HG02885 (cell line): ENCODE results near the gene DNASE2.
"Not testable (repeated sequence)": the region's sequence is repeated elsewhere in the genome, so short reads cannot be mapped to it uniquely, and the experiment has no call there.

Experiments used
- ATAC-seq: cut with Tn5 transposase; IDR thresholded peaks from one replicate; pipeline ENCODE4 v1.9.1; 2021; ENCODE audit warnings: mild to moderate bottlenecking; ENCODE audit not compliant: unreplicated experiment, poor library complexity

DNASE2 gene

DNA sequence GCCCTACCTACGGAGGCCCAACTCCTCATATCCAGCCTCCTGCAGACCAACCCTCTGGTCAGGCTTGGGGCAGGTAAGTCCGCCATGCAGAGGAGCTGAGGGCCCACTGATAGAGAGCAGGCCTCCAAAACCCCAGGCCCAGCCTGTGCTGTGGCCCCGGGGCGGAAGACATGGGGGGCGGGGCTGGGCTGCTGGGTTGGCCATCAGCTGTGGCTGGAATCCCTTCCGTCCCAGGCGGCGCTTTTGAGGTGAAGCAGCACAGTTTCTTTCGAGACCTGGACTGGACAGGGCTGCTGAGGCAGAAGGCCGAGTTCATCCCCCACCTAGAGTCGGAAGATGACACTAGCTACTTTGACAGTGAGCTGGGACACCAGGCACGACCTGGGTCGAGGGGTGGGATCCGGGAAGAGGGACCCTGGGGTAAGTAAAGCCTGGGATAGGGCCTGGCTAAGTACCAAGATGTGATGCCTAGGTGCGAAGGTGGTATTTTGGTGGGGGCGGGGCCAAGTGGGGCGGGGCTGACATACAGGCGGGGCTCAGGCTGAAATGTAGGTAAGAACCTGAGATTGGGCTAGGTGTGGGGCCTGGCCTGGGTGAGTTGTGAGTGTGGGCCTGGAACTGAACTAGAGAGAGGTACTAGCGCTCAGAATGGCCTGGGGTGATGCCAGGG is 15.4 kb downstream of the DNASE2 start:
- ATAC-seq = no peak

DNA sequence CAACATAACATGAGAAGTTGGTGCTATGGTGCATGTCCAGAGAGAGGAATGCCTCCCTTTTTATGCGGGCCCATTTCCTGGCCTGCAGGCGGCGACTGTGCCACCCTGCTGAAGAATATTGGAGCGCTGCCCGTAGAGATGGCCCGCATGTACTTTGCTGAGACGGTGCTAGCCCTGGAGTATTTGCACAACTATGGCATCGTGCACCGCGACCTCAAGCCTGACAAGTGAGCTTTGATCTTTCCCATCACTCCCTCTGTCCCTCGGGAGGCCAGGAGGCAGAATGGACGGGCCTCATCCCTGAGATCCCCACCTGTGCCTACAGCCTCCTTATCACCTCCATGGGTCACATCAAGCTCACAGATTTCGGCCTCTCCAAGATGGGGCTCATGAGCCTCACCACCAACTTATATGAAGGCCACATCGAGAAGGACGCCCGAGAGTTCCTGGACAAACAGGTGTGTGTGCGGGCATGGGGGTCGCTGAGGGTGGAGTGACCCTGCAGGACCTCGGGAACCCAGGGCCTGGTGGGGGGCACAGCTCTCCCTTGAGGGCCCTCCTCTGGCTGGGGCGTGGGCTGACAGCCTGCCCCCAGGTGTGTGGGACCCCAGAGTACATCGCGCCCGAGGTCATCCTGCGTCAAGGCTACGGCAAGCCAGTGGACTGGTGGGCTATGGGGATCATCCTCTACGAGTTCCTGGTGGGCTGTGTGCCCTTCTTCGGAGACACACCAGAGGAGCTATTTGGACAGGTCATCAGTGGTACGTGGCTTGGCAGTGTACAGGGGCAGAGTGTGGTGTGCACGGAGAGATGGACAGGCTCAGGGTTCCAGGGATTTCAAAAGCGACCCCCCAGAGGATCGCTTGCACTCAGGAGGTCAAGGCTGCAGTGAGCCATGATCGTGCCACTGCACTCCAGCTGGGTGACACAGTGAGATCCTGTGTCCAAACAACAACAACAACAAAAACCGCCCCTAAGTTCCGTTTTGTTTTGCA is 16.2 kb downstream of the DNASE2 start:
- ATAC-seq = no peak

DNA sequence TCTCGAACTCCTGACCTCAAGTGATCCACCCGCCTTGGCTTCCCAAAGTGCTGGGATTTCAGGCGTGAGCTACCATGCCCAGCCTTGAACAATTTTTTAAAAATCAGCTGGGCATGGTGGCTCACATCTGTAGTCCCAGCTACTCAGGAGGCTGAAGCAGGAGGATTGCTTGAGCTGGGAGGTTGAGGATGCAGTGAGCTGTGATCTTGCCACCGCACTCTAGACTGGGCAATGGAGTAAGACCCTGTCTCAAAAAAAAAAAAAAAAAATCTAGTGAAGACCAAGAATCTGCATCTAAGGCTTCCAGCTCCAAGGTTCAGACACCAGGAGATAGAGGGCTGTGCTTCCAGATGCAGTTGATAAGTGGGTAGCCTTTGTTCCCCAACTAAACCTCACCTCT is 17.1 kb downstream of the DNASE2 start:
- no peak for ATAC-seq

DNA sequence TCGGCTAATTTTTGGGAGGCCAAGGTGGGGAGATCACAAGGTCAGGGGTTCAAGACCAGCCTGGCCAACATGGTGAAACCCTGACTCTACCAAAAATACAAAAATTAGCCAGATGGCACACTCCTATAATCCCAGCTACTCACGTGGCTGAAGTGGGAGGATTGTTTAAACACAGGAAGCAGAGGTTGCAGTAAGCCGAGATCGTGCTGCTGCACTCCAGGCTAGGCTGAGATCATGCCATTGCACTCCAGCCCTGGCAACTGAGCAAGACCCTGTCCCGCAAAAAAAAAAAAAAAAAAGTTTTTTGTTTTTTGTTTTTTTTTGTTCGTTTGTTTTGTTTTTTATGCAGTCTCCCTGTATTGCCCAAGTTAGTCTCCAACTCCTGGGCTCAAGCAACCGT is 21.7 kb downstream of the DNASE2 start:
- no peak for ATAC-seq

GRCh38 chr19:12858041-12858928 is 23.0 kb downstream of the DNASE2 start:
- no peak for ATAC-seq

DNA sequence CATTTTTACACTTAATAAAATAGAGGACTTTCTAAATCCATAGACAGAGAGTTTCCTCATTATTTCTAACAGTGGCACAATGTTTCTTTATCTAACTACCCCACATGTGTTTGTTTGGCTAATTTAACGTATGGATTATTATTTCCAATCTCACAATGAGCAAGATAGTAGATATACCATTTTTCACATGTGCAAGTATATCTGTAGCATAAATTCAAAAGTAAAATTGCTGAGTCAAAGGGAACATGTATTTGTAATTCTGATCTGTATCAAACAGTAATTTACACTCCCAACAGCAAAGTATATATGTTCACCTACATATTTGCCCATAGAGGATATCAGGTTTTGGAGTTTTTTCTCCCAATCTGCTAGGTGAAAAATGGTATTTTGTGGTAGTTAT is 24.6 kb downstream of the DNASE2 start:
- no peak for ATAC-seq

DNA sequence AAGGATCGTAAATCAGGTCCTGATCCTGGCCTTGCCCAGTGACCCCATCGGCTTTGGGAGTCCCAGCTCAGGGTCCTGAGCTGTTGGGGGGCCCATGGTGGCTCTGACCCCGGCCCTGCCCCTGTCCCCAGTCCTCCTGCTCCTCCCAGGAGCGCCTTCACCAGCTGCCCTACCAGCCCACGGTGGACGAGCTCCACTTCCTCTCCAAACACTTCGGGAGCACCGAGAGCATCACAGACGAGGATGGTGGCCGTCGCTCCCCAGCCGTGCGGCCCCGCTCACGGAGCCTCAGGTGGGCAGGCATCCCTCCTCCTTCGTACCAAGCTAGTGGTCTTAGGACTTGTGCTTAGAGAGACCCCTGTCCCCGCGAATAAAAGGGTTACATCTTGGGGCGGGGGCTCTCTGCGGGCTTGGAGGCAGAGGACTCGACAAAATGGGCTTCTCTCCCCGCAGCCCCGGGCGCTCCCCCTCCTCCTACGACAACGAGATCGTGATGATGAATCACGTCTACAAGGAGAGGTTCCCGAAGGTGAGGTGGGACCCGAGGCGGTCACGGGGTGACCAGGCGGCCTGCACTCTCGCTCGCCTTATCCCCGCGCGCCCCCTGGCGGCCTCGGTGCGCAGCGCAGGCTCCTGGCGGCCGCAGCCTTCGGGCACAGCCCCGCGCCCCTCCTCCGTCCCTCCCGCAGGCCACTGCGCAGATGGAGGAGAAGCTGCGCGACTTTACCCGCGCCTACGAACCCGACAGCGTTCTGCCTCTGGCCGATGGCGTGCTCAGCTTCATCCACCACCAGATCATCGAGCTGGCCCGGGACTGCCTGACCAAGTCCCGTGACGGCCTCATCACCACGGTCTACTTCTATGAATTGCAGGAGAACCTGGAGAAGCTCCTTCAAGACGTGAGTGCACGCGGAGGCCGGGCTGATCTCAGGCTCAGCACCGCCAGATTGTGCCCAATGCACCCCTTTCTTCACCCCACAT is 33.8 kb downstream of the DNASE2 start:
- ATAC-seq = peak; percentile 69

DNA sequence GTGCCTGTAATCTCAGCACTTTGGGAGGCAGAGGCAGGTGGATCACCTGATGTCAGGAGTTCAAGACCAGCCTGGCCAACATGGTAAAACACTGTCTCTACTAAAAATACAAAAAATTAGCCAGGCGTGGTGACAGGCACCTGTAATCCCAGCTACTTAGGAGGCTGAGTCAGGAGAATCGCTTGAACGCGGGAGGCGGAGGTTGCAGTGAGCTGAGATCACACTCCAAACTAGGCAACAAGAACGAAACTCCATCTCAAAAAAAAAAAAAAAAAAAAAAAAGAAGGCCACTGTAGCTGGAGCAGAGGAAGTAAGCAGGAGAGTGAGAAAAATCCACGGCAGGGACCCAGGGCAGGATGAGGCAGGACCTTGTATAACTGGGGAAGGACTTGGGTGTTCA is 34.6 kb downstream of the DNASE2 start:
- not testable (repeated sequence) for ATAC-seq

GRCh38 chr19:12843999-12844732 is 37.1 kb downstream of the DNASE2 start:
- ATAC-seq = no peak

- no peak for ATAC-seq
Measured at GRCh38 chr19:12843328-12843727, 37.9 kb downstream of the DNASE2 start.

DNA sequence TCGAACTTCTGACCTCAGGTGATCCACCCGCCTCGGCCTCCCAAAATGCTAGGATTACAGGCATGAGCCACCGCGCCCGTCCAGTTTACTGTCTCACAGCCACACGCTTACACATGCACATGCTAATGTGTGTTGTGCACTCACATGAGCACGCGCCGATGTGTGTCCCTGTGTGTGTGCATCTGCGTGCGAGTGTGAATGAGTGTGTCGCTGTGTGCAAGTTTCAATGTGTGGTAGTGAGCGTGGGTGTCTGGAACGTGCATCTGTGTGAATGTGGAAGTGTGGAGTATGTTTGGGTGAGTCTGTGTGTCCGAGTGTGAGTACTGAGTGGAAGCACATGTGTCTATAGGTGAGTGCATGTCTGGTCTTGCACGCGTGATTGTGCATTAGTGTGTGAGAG is 38.7 kb downstream of the DNASE2 start:
- ATAC-seq = no peak

GRCh38 chr19:12841094-12841493 is 40.2 kb downstream of the DNASE2 start:
- ATAC-seq = no peak

DNA sequence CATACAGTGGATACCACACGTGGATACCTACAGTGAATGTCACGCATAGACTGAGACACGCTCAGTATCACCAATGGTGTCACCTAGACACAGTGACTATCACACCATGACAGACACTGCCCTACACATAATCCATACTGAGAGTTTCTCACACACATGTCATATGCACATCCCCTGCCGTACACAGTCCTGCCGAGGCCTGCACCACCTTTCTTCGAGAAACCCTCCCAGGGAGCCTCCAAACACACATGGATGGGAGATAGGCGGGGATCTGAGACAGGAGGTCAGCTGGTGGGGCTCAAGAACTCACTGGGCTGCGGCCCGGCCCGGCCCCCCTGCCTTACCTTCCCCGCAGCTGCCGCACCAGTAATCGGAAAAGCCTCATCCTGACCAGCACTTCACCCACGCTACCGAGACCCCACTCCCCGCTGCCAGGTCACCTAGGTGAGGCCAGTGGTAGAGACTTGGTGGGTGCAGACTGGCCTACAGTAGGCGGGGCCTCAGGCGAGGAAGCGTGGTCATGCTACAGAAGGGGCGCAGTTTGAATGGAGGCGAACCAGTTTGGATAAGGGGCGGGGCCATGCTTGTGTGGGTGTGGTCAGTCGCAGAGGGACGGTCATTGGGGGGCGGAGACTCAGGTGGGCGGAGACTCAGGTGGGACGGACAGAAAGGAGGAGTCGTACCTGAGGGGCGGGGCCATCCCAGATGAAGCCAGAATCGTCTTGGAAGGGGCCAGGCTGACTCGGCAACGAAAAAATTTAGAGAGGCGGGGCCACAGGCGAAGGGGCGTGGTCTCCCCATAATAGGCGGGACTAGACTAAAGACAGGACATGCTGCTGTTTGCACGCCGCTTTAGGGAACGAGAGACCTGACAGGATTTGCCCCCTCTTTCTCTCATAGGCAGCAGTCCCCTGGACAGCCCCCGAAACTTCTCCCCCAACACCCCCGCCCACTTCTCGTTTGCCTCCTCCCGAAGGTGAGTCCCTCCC is 40.9 kb downstream of the DNASE2 start:
- ATAC-seq = no peak

DNA sequence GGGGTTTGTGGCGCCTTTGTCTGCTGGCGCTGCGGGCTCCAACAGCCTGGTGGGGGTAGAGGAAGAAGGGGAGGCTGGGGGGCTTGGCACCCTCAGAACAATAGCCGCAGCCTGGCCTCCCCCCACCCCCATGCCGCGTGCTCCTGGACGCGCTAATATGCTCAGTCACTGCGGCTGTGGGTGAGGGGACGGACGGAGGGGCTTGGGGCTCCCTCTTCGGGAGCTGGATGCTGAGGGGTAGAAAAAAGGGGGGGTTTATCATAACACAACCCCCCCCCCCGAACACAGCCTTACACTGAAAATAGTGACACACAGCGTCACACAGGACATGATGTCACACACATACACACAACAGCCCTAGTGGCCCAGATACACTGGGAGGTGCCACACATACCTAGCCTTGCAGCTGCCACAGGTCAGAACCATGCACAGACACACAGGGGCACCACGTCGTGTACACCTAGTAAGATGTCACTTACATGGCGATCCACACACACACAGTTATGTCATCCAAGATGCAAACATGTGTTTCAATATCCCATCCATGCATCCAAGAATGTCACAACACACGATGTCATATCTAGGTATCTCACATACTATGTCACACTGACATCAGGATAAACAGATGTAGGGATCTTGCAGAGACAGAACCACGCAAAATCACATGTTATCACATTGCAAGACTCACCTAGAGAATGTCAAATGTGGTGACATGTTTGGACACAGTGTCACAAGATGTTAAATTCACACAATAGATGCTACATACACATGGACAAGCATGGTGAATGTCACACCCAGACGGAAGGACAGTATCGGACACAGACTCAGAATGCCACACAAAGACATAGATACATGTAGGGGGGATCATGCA is 42.1 kb downstream of the DNASE2 start:
- ATAC-seq = no peak

DNA sequence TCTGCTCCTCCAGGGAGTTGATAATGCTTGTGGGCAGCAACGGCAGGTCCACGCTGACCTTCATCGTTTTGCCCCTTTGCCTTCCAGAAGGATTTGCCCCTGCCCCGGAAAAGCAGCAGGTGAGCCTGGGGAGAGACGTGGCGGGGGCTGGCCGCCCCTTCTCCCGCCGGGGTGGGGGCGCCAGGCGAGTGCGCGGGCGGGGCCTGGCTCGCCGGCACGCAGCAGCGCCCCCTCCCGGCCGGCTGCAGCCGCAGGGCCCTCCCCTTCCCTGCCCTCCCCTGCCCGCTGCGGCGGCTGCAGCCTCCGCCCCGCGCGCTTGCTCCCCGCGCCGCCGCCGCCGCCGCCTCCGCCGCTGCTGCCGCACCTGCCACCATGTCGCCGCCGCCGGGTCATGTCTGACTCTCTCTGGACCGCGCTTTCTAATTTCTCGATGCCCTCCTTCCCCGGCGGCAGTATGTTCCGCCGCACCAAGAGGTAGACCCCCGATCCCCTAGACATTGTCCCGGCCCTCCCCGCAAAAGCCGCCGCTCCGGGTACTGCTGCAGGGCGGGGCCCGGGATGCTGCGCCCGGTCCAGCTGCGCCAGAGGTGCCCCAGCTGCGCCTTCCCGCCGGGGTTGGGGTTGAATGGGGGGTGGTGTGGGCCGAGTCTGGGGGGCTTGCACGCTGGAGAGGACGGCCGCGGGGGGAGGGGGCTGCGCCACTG is 42.9 kb downstream of the DNASE2 start, which contains the start of gene MAST1:
TSS of gene MAST1 (plus strand) at position 334 of the 704 bp plus-strand sequence. CDS start at position 392, 58 bp downstream.
- no peak for ATAC-seq

DNA sequence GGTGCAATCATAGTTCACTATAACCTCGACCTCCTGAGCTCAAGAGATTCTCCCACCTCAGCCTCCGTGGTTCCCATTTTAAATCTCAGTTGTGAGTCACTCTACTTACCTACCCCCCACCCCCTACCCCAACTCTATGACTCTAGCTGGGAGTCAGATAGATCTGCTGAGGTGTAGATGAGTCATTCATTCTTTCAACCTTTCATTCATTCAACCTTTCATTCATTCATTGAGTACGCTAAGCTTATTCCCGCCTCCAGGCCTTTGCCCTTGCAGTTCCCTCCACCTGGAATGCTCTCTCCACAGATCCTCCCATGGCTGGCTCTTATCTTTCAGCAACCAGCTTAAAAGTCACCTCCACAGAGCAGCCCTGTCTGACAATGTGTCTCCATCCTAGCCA is 44.0 kb downstream of the DNASE2 start:
- no peak for ATAC-seq
